ENCODE data around the gene RPL23. TPM values are rescaled to one million over a fixed set of nuclear protein-coding genes. Genes with fewer than 3 reads are reported as not detected.

The RPL23 gene
- total RNA-seq = 1,000 to 10,000 TPM; 1,971 to 2,017 TPM

DNA sequence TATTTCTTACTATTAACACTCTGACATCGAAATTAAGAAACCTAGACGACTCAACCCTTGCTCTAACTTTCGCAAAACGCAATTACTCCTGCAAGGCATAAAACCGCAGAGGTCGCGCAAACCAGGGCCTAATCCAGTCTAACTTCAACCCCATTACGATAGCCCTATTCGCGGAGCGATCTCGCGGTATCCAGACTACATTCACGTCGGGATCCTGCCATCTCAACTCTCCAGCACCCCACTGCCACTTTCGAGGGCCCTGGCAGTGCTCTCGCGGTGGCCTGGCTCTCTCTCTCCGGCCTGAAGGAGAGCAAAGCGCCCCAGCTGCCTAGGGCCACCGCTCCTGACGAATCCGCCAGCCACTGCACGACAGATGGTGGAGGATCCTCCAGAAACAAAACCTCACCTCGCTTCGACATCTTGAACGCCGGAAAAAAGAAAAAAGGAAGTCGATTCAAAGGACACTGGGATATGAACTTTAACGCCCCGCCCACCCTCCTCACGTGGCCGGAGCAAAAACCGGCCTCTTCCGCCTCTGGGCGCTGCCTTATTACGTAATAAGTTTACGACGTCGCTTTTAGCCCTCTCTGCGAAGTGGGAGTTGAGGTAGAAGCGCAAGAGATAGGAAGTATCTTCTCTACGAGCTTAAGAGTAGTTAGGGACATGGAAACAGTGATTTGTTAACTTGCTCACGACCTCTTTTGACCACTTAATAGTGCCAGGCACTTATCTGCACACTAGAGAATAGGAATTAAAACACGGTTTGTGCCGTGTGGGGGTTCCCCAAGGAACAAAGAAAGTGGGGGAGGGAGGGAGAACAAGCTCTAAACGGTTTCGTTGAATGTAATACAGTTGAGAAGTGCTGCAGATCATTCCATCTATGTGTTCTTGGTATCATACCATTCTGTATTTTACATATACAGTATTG, at the start of gene RPL23:
RPL23 (minus strand) TSS at position 430 of the 928 bp plus-strand sequence; CDS start at position 419, 11 bp downstream.
- ChIA-PET POLR2A (interaction anchor here (0.6 to 5.0 kb wide), 12 partner anchors 8 to 152 kb away, joined by 3 to 59 read pairs (median 4); partner anchors contain the start of genes CWC25, LASP1 and PSMB3), CTCF (interaction anchor here (1.0 to 4.0 kb wide), 7 partner anchors 16 to 311 kb away, joined by 3 to 29 read pairs (median 4); partner anchors contain the start of genes CWC25, LASP1 and LASP1NB)

DNA sequence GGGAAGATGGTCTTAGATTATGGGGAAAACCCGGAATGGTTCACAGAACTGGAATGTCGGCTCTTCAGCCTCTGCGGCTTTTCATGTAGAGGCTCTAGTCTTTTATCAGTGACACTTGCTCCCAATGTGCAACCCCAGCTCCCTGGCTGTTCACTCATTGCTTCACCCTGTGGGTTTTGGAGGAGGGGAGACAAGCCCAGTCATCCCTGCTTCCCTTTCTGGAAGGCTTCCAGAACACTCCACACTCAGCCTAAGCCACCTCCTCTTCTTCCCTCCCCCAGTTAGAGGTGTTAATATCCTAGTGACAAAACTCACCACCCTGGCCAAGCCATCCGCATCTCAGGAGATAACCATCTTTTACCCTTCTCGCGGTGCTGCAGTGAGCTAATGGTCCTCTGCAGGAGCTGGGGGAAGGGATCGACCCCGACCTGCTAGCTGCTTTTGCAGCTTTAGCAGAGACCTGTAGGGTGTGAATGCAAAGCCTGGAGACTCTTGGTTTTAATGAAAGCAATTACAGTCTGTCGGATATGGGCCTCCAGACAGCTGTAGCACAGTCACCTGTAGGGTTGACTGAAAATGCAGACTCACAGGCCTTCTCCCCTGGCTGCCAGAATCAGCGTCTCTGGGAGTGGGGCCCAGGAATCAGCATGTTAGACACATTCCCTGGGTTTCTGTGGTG, 47.6 kb upstream of the RPL23 start:
- POLR2A ChIA-PET = no interaction called here
- CTCF ChIA-PET = interaction anchor here (0.6 to 1.4 kb wide), 3 partner anchors 28 to 34 kb away, joined by 3 to 6 read pairs (median 4); partner anchors contain the start of gene LASP1

DNA sequence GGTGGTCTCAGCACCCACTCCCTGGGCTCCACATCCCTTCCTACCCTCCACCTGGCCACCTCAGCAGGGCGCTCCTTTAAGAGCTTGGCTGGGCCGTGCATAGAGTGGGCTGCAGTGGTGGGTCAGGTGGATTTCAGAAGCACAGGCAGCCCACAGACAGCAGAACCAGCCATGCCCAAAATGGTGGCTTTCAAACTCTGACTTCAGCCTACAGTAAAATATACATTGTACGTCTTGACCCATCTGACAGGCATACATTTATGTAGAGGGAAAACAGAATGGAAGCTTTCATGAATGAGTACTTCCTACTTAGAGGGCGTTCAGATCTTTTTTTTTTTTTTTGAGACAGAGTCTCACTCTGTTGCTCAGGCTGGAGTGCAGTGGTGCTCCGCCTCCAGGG, 45.9 kb upstream of the RPL23 start:
- POLR2A ChIA-PET = interaction anchor here (0.6 to 0.9 kb wide), 4 partner anchors 16 to 1210 kb away, joined by 3 to 5 read pairs (median 3); no protein-coding TSS in a partner anchor
- CTCF ChIA-PET = interaction anchor here (0.6 to 4.1 kb wide), 8 partner anchors 8 to 198 kb away, joined by 3 to 17 read pairs (median 4); partner anchors contain the start of gene LASP1

DNA sequence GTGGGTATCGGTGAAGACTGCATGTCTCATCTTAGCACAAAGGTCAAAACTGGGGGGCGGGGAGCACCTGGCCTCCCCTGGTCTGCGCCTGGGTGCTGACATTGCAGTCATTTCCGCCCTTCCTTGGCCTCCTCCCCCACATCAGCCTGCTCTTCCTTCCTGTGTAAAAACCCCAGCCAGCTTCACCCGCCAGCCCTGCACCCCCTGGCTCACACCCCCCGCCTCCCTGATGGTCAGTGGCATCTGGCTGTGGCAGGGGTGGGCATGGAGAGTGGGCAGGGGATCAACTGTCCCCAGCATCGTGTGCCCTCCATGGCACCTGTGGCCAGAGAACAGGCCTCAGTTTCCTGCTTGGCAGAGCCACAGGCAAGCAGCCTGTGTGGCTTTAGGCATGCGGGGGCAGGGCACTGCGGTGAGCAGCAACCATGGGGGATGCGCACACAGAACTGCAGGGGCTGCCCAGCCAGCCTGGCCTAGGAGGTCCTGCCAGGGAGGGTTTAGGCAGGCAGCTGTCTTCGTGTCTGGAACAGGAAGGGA, 45.4 kb upstream of the RPL23 start:
- POLR2A ChIA-PET = interaction anchor here (0.6 to 0.9 kb wide), 5 partner anchors 15 to 1211 kb away, joined by 3 to 5 read pairs (median 3); no protein-coding TSS in a partner anchor

DNA sequence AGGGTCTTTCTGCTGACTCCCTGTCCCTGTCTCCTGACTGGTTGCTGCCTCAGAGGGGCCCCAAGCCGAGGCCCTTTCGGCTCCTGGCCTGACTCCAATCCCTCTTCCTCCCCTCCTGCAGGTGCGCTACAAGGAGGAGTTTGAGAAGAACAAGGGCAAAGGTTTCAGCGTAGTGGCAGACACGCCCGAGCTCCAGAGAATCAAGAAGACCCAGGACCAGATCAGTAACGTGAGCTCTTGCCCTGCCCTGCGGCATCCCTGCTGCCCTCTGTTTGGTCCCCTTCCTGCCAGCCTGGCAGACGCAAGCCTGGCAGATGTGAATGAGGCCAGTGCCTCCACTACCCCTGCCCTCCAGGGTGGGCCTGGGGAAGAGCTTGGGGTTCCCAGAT, 44.8 kb upstream of the RPL23 start:
- CTCF ChIA-PET = interaction anchor here (1.0 to 4.1 kb wide), 9 partner anchors 8 to 266 kb away, joined by 3 to 17 read pairs (median 5); partner anchors contain the start of genes LASP1 and LASP1NB

More for the DNA sequence above, 45.4 kb upstream of the RPL23 start:
- CTCF ChIA-PET = interaction anchor here (0.8 to 4.1 kb wide), 8 partner anchors 8 to 29 kb away, joined by 3 to 17 read pairs (median 6); partner anchors contain the start of genes LASP1 and LASP1NB

DNA sequence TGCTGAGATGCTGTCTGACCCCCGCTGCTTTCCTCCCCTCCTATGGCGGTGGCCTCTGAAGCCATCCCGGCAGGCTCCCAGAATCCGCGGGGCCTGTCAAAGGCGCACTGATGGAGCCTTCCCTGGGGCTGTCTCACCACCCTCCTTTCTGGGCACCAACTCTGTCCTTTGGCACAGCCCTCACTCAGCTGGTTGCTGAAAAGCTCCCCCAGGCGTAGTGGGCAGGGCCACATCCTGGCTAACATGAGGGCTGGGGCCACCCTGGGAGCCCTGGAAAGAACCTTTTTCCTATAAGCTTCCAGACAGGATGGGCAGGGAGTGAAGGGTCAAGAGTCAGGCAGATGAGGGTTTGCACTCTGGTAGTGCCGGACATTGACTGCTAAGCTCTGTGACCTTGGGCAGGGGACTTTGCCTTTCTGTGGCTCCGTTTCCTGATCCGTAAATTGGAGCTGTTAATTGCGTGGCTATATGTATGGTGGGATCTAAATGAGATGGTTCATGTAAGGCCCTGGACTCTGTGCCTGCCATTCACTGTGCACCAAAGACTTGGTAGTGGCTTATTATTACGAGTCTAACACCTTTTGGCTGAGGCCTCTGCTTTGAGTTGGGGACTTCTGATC, 44.3 kb upstream of the RPL23 start:
- ChIA-PET CTCF (interaction anchor here (0.7 to 4.1 kb wide), 11 partner anchors 8 to 267 kb away, joined by 3 to 17 read pairs (median 5); partner anchors contain the start of genes LASP1 and LASP1NB), POLR2A (interaction anchor here (0.6 to 1.1 kb wide), 5 partner anchors 9 to 341 kb away, joined by 3 to 6 read pairs (median 3); partner anchors contain the start of gene RPL19)

More for the DNA sequence above, 44.8 kb upstream of the RPL23 start:
- POLR2A ChIA-PET = interaction anchor here (0.9 to 1.1 kb wide), 3 partner anchors 15 to 340 kb away, joined by 3 read pairs; no protein-coding TSS in a partner anchor

DNA sequence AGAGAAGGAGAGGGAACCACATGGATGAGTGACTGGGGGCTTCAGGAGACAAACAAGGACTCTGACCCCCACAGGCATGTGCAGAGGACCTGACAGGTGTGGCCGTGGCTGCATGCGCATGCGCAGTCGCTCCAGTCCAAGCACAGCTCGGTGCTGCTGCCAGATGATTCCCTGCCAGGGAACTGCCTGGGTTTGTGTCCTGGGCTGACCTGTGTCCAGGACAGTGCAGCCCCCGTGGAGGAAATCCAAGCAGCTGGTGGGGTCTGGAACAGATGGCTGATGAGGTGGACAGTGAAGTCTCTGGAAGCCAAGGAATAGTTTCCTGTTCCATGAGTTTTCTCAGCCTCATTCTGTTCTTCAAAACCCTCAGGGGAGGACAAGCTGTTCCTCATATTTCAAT, 43.7 kb upstream of the RPL23 start:
- ChIA-PET CTCF (interaction anchor here (0.7 to 4.1 kb wide), 6 partner anchors 11 to 267 kb away, joined by 3 to 17 read pairs (median 3); partner anchors contain the start of gene LASP1), POLR2A (interaction anchor here (0.6 to 1.0 kb wide), 4 partner anchors 9 to 303 kb away, joined by 3 to 6 read pairs (median 4); partner anchors contain the start of gene RPL19)

DNA sequence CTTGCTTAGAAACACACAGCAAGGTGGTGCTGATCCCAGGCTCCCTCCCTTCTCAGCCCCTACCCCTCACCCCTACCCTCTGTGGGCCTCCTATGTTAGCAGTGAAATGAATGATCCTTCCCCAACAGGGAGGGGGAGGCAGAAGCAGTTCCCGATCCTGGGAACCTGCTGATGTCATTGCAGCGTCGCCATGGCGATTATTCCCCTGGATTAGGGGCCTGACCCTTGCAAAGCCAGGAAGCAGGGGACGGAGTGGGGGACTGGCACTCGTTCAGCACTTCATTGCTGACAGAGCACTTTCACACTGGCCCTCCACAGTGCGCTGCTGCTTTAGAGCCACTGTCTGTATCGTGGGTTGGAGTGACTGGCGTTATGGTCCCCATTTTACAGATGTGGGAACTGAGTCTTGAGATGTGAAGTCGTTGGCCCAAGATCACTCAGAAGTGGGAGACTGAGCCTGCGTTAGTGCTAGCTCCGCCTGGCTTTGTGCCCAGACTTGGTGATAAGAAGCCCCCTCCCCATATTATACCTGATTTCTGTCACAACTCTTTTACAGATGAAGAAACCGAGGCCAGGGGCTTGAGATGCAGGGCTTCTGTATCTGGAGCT, 42.9 kb upstream of the RPL23 start:
- CTCF ChIA-PET = interaction anchor here (1.1 to 4.1 kb wide), 2 partner anchors 25 to 42 kb away, joined by 3 to 17 read pairs; no protein-coding TSS in a partner anchor
- POLR2A ChIA-PET = interaction anchor here (0.7 to 1.0 kb wide), 2 partner anchors 10 to 45 kb away, joined by 3 read pairs; no protein-coding TSS in a partner anchor

DNA sequence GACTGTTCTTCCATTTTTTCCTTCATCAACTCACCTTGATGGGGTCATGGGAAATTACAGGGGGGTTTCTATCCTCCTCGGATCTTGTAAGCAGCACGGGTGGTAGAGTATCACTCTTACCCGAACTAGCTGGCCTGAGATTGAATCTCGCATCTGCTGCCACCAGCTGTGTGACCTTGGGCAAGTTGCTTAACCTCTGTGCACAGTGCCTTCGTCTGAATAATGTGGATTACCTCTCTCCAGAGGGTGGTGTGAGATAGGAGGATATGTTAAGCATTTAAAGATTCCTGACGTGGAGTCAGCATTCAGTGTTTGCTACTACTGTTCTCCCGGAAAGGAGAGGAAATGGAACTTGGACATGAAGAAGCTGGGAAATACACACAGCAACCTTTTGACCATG, 40.8 kb upstream of the RPL23 start:
- ChIA-PET POLR2A (interaction anchor here (0.9 to 1.5 kb wide), 2 partner anchors 23 to 344 kb away, joined by 3 to 7 read pairs; no protein-coding TSS in a partner anchor), CTCF (interaction anchor here (0.8 to 1.8 kb wide), 3 partner anchors 13 to 23 kb away, joined by 3 to 4 read pairs (median 3); no protein-coding TSS in a partner anchor)

DNA sequence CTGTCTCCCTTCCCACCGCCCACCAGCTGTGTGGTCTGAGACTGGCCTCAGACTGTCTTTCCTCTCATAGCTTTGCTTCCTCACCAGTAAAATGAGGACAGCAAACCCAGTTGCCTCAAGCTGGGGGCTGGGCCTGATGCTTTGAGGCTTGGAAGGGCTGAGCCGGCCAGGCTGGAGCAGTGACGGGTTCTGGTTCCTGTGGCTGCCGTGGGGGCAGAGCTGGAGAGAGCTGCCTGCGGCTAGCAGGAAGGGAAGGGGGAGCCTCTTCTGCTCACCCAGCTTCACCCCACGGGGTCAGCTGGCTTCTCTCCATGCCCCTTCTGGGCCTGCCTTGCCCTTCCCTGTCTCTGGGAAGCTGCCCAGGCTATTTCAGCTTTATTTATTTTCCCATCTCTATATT, 40.1 kb upstream of the RPL23 start:
- POLR2A ChIA-PET = interaction anchor here (0.5 to 1.5 kb wide), 4 partner anchors 10 to 344 kb away, joined by 3 to 7 read pairs (median 4); partner anchors contain the start of gene LASP1
- CTCF ChIA-PET = interaction anchor here (0.8 to 1.8 kb wide), 5 partner anchors 12 to 24 kb away, joined by 3 to 4 read pairs (median 3); partner anchors contain the start of gene LASP1

DNA sequence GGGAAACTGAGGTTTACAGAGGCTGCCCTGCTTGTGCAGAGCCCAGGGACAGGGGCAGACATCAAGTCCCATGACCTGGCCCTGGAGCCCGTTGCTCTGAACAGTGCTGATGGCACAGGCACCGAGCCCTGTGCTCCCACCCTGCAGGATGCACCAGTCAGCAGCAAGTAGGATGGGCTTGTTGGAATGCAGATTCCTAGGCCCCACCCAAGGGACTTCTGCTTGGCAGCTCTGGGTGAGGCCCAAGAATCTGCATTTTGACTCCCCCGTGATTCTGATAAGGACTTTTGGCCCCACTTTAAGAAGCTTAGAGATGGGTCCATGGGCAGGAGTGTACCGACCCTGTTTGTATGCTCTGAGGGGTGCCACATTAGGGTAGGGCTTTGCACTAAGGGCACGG, 39.6 kb upstream of the RPL23 start:
- CTCF ChIA-PET = interaction anchor here (0.8 to 1.8 kb wide), 4 partner anchors 12 to 24 kb away, joined by 3 to 4 read pairs (median 3); partner anchors contain the start of gene LASP1
- POLR2A ChIA-PET = interaction anchor here (0.5 to 1.5 kb wide), 4 partner anchors 9 to 345 kb away, joined by 3 to 7 read pairs (median 4); partner anchors contain the start of gene LASP1

DNA sequence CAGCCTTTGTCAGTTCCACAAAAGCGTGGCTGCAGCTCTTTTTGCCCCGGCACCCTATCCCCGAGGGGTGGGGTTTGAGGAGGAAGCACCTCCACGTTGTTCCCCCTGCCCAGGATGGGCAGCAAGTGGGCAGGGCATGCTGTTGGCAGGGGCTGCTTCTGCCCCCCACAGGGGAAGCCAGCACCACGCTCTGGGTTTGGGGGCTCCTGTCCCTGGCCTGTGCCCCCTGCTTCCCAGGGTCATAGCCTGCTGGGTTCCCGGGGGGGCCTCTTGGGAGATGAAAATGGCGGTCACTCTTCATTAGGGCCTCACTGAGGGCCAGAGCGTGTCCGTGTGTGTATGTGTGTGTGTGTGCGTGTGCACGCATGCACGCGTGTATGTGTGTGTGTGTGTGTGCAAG, 39.1 kb upstream of the RPL23 start:
- POLR2A ChIA-PET = interaction anchor here (0.6 kb wide), 1 partner anchor 17 kb away, joined by 3 read pairs; no protein-coding TSS in a partner anchor

DNA sequence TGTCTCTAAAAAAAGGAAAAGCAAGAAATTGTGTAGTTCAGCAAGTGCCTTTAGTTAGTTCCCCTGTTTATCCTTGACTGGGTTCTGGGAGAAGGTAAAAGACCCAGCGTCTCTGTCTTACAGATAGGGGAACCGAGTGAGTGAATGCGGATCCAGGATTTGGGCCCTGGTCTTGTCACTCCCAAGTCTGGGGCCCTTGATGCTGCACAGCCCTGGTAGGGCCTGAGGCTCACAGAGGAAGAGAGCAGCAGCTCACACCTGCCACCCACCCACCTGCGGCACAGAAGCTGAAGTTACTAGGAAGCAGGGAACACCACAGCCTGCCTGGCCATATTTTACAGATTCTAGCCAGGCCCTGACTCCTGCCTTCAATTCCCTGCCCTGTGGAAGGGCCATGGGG, 38.6 kb upstream of the RPL23 start:
- POLR2A ChIA-PET = interaction anchor here (0.6 to 1.4 kb wide), 3 partner anchors 18 to 33 kb away, joined by 3 to 4 read pairs (median 3); partner anchors contain the start of gene LASP1NB
- CTCF ChIA-PET = interaction anchor here (0.9 kb wide), 1 partner anchor 34 kb away, joined by 3 read pairs; no protein-coding TSS in a partner anchor

More for the DNA sequence above, 39.1 kb upstream of the RPL23 start:
- CTCF ChIA-PET = interaction anchor here (0.9 to 1.8 kb wide), 3 partner anchors 22 to 33 kb away, joined by 3 to 4 read pairs (median 3); partner anchors contain the start of gene LASP1

DNA sequence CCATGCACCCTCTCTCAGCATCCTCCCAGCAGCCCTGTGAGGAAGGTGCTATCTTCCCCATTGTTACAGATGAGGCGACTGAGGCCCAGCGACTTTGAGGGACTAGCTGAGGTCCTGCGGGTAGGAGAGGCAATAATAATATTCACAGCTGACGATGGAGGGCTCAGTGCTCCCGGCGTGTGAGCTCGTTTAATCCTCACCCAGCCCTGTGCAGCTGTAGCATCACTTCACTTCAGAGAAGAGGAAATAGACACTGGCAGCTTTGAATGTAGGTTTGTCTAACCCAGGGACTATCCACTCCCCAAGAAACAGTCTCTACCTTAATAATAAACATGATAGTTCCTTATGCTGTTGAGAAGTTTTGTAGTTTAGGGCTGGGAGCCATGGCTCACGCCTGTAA, 37.9 kb upstream of the RPL23 start:
- ChIA-PET CTCF (interaction anchor here (0.9 kb wide), 1 partner anchor 35 kb away, joined by 3 read pairs; no protein-coding TSS in a partner anchor), POLR2A (interaction anchor here (1.0 to 1.4 kb wide), 3 partner anchors 20 to 34 kb away, joined by 3 to 4 read pairs (median 3); partner anchors contain the start of genes LASP1 and LASP1NB)

DNA sequence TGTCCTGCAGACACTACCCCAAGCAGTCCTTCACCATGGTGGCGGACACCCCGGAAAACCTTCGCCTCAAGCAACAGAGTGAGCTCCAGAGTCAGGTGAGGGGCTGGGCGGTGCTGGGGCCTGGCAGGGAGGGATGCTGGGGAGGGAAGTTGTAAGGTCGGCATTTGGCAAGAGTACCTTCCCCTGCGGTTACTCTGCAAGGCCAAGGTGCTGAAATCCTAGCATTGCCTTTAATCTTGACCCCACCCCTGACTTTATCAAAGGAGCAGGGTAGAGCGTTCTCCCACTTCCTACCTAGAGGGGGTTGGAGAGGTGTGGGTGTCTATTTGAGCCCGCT, 36.9 kb upstream of the RPL23 start:
- ChIA-PET CTCF (interaction anchor here (1.1 to 1.7 kb wide), 2 partner anchors 8 to 17 kb away, joined by 4 to 6 read pairs; no protein-coding TSS in a partner anchor), POLR2A (no interaction called here)

DNA sequence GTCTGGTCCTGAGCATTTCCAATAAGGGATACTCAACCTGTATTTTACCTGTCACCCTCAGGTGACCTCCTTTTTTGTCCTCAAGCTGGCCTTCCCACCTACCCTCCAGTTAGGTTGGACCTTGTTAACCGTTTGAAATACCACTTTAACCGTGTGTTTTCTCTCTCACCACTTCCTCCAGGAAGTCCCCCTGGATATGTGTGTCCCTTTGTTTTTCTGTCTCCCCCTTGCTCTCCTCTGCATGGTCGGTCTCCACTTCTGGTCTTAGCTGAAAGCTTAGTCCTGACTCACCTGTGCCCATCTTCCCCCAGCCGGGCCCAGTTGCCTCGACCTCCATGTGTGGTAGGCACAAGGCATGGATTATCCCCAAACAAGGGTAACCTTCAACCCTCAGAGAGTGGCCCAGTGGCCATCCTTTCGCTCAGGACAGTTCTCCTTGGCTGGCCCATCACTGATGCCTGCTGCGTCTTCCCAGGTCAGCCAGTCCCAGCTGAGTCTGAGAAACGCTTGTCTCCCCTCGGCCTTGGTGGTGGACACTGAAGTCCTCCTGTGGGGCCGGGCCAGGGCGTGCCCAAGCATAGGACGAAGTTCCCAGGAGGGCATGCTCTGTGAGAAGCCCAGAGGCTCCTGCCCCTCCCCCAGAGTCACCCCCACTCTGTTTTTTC, 36.4 kb upstream of the RPL23 start:
- CTCF ChIA-PET = interaction anchor here (1.1 to 1.7 kb wide), 2 partner anchors 8 to 17 kb away, joined by 4 to 6 read pairs; no protein-coding TSS in a partner anchor
- POLR2A ChIA-PET = no interaction called here

All from activated CD8-positive, alpha-beta memory T cell treated with anti-CD3 and anti-CD28 coated beads for 36 hours (primary cell).